GM12873 (cell line): ENCODE data around the gene HCN2.

Source experiments
- TF ChIP-seq, protein P1 (sequence below): IDR thresholded peaks from 2 replicates; pipeline ENCODE4 v1.5.1; 2012; ENCODE audit warnings: low read depth, mild to moderate bottlenecking, moderate library complexity, low read length, control low read depth; ENCODE audit not compliant: insufficient read depth; ENCODE audit errors: missing control alignments

HCN2 gene

DNA sequence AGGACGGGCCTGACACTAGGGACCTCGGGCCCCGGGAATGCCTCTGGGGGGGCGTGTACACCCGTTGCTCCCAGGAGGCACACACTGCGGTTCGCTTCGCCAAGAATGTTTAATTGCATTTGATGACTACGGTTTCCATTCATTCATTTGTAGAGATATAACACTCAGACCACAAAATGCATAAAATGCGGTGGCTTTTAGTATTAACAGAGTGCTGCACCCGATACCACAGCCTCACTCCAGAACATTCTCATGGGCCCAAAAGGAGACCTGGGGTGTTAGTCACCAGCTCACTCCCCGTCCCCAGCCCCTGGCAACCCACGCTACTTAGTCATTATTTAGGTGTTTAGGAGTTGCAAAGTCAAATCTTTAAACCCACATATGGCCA is 21.8 kb downstream of the HCN2 start:
- TF ChIP-seq, protein P1, sequence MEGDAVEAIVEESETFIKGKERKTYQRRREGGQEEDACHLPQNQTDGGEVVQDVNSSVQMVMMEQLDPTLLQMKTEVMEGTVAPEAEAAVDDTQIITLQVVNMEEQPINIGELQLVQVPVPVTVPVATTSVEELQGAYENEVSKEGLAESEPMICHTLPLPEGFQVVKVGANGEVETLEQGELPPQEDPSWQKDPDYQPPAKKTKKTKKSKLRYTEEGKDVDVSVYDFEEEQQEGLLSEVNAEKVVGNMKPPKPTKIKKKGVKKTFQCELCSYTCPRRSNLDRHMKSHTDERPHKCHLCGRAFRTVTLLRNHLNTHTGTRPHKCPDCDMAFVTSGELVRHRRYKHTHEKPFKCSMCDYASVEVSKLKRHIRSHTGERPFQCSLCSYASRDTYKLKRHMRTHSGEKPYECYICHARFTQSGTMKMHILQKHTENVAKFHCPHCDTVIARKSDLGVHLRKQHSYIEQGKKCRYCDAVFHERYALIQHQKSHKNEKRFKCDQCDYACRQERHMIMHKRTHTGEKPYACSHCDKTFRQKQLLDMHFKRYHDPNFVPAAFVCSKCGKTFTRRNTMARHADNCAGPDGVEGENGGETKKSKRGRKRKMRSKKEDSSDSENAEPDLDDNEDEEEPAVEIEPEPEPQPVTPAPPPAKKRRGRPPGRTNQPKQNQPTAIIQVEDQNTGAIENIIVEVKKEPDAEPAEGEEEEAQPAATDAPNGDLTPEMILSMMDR: no peak

DNA sequence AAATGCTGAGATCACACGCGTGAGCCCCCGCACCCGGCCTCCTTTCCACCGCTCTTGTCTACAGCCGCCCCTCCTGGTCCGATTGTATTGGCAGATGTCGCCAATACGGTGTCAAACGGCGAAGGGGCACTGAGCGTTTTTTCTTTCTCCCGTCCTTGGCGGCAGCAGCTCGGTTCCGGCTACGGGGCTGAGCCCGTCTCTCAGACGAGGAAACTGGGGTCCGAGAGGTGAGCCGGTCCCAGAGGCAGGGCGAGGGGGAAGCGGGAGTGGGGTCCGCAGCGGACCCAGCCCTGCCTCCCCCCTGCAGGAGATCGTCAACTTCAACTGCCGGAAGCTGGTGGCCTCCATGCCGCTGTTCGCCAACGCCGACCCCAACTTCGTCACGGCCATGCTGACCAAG is 23.3 kb downstream of the HCN2 start:
- TF ChIP-seq, protein P1: no peak

DNA sequence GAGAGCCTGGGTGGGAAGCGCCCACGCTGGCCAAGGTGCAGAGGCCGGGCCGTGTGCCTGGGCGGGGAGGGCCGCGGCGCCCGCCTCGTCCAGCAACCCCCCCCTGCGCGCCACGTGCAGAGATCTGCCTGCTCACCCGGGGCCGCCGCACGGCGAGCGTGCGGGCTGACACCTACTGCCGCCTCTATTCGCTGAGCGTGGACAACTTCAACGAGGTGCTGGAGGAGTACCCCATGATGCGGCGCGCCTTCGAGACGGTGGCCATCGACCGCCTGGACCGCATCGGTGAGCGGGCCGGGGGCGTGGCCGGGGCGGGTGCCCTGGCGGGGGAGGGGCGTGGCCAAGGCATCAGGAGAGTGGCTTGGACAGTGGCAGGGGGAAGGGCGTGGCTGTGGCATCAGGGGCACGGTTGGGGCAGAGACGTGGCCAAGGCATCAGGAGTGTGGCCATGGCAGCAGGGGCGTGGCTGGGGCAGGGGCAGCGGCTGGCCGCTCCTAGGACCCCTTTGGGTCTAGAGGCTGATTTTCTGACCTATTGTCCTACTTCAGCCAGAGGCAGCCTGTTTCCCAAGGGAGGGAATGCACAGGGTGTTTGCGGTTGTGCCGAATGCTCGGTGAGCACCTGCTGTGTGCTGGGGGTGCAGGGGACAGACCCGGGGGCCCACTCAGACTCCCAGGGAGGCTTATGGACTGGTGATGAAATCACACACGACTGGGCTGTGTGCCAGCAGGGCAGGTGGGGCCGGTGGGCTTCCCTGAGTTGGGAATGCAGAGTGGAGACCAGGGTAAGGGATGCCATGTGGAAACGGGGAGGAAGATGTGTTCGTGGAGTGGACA is 24.3 kb downstream of the HCN2 start:
- TF ChIP-seq, protein P1: no peak

DNA sequence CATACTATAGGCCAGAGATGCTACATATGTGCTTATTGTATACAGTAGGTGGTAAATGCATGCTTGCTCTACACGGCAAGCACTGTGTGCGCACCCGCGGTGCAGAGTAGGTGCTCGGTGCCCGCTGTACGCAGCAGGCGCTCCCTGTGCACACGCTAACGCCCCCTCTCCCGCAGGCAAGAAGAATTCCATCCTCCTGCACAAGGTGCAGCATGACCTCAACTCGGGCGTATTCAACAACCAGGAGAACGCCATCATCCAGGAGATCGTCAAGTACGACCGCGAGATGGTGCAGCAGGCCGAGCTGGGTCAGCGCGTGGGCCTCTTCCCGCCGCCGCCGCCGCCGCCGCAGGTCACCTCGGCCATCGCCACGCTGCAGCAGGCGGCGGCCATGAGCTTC is 25.9 kb downstream of the HCN2 start:
- TF ChIP-seq, protein P1: no peak

DNA sequence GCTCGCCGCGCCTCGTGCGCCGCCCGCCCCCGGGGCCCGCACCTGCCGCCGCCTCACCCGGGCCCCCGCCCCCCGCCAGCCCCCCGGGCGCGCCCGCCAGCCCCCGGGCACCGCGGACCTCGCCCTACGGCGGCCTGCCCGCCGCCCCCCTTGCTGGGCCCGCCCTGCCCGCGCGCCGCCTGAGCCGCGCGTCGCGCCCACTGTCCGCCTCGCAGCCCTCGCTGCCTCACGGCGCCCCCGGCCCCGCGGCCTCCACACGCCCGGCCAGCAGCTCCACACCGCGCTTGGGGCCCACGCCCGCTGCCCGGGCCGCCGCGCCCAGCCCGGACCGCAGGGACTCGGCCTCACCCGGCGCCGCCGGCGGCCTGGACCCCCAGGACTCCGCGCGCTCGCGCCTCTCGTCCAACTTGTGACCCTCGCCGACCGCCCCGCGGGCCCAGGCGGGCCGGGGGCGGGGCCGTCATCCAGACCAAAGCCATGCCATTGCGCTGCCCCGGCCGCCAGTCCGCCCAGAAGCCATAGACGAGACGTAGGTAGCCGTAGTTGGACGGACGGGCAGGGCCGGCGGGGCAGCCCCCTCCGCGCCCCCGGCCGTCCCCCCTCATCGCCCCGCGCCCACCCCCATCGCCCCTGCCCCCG is 26.5 kb downstream of the HCN2 start:
- TF ChIP-seq, protein P1: no peak

DNA sequence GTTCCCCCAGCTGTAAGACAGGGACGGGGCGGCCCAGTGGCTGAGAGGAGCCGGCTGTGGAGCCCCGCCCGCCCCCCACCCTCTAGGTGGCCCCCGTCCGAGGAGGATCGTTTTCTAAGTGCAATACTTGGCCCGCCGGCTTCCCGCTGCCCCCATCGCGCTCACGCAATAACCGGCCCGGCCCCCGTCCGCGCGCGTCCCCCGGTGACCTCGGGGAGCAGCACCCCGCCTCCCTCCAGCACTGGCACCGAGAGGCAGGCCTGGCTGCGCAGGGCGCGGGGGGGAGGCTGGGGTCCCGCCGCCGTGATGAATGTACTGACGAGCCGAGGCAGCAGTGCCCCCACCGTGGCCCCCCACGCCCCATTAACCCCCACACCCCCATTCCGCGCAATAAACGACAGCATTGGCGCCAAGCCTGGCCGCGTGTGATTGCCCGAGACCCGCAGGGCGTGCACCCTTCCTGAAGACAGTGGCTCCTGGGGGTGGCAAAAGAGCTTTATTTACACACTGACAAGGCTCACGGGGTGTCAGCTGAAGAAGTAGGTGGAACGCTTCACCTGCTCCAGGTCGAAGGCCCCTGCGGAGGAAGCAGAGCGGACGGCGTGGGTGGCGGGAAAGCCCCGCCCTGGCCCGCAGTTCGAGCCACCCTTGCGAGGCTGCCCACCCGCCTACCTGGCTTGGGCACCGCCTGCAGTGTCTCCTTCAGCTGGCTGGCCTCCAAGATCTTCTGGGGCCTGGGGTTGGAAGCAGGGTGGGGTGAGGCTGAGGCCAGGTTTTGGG is 27.3 kb downstream of the HCN2 start:
- TF ChIP-seq, protein P1: no peak
